IPS-15b (cell line): Measurements from ENCODE around the gene RAB8A.
"Not testable (repeated sequence)": the region's sequence is repeated elsewhere in the genome, so short reads cannot be mapped to it uniquely, and the experiment has no call there.

Experiments
- H3K27me3 ChIP-seq: one replicate; pipeline ENCODE4 v1.6.1; 2013; ENCODE audit warnings: low read length; ENCODE audit not compliant: control insufficient read depth, insufficient read depth
- H3K36me3 ChIP-seq: one replicate; pipeline ENCODE4 v1.6.1; 2013; ENCODE audit warnings: low read length; ENCODE audit not compliant: control insufficient read depth, insufficient read depth
- H3K4me1 ChIP-seq: one replicate; pipeline ENCODE4 v1.6.1; 2013; ENCODE audit warnings: mild to moderate bottlenecking, low read length; ENCODE audit not compliant: control insufficient read depth, insufficient read depth
- H3K4me3 ChIP-seq: one replicate; pipeline ENCODE4 v1.5.1; 2013; ENCODE audit warnings: low read depth, low read length
- H3K9ac ChIP-seq: one replicate; pipeline ENCODE4 v1.6.1; 2013; ENCODE audit warnings: low read depth, mild to moderate bottlenecking, low read length
- H3K9me3 ChIP-seq: one replicate; pipeline ENCODE4 v1.6.1; 2013; ENCODE audit warnings: mild to moderate bottlenecking, low read length; ENCODE audit not compliant: control insufficient read depth, insufficient read depth

RAB8A gene

DNA sequence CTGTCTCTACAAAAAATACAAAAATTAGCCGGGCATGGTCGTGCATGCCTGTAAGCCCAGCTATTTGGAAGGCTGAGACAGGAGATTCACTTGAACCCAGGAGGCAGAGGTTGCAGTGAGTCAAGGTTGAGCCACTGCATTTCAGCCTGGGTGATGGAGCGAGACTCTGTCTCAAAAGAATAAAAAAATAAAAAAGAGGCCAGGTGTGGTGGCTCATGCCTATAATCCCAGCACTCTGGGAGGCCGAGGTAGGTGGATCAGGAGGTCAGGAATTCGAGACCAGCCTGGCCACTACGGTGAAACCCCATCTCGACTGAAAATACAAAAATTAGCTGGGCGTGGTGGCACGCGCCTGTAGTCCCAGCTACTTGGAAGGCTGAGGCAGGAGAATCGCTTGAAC is 24.3 kb upstream of the RAB8A start:
- not testable (repeated sequence) for H3K4me1 ChIP-seq, H3K27me3 ChIP-seq, H3K9me3 ChIP-seq, H3K9ac ChIP-seq, H3K4me3 ChIP-seq
- H3K36me3 ChIP-seq, result peaks cover 70% of the 10 kb centered on the region

DNA sequence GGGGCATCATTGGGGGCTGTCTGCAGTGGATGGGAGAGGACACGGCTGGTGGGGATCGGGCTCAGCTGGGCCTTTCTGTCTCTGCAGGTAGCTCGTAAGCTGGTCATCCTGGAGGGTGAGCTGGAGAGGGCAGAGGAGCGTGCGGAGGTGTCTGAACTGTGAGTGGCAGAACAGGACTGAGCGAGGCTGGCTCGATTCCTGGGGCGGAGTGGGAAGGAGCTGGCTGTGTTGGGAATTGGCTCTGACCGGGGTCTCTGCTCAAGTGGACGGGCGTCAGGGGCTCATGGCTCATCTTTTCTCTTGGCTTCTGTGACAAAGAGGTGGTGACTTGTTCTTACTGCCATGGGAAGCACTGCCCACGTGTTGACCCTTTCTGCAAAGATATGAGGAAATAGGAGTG is 23.7 kb upstream of the RAB8A start:
- Histone ChIP-seq H3K4me1 (no peaks in the 10 kb centered on the region), H3K4me3 (no peak overlapping the region), H3K36me3 (peaks cover 72% of the 10 kb centered on the region), H3K9ac (no peak overlapping the region), H3K27me3 (no peaks in the 10 kb centered on the region), H3K9me3 (no peaks in the 10 kb centered on the region)

DNA sequence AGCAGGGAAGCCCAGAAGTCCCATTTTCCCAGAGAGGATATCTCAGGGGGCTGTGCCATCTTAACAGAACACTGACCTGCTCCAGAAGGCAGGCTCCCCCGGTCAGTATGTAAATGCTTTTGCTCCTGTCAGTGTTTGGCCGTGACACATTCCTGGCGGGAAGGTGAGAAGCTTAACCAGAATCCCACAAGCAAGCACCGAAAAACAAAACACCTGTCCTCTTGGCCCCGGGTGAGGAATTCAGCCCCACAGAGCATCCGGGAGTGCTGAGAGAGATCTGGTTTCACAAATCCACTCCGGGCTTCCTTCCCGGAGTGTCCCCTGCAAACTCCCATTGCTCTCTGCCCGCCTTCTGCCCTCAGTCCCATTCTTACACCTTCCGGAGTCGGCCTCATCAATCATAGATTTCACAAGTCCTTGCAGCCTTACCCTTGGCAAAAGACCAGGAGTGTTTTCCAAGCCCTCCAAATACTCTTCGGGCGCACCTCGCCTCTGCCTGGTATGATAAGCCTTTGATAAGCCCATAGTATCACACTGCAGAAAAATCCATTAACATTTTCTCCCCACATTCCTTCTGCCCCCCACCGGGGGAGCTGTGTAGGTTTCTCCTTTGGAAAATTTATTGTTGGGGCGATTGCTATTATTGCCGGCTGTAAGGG is 23.2 kb upstream of the RAB8A start:
- no peak overlapping the region for H3K4me3 ChIP-seq
- peaks cover 72% of the 10 kb centered on the region for H3K36me3 ChIP-seq
- no peaks in the 10 kb centered on the region for H3K27me3 ChIP-seq
- no peak overlapping the region for H3K9ac ChIP-seq
- H3K4me1 ChIP-seq, result no peaks in the 10 kb centered on the region
- H3K9me3 ChIP-seq, result no peaks in the 10 kb centered on the region

- Histone ChIP-seq H3K36me3 (peaks cover 71% of the 10 kb centered on the region), H3K9ac (no peak overlapping the region), H3K4me1 (no peaks in the 10 kb centered on the region), H3K9me3 (no peaks in the 10 kb centered on the region), H3K4me3 (no peak overlapping the region), H3K27me3 (no peaks in the 10 kb centered on the region)
Observed at GRCh38 chr19:16089010-16089846, 22.5 kb upstream of the RAB8A start.

- H3K4me1 ChIP-seq, result no peaks in the 10 kb centered on the region
- no peak overlapping the region for H3K9ac ChIP-seq
- peaks cover 72% of the 10 kb centered on the region for H3K36me3 ChIP-seq
Observed at GRCh38 chr19:16091546-16092475, 19.9 kb upstream of the RAB8A start.

GRCh38 chr19:16094360-16095070 is 17.2 kb upstream of the RAB8A start:
- peaks cover 60% of the 10 kb centered on the region for H3K36me3 ChIP-seq
- no peak overlapping the region for H3K9ac ChIP-seq
- H3K4me1 ChIP-seq, result no peaks in the 10 kb centered on the region

More at GRCh38 chr19:16091546-16092475, 19.9 kb upstream of the RAB8A start:
- Histone ChIP-seq H3K27me3 (no peaks in the 10 kb centered on the region), H3K4me3 (no peak overlapping the region), H3K9me3 (no peaks in the 10 kb centered on the region)

GRCh38 chr19:16095071-16095571 is 16.6 kb upstream of the RAB8A start:
- Histone ChIP-seq H3K4me3 (no peak overlapping the region), H3K36me3 (peaks cover 62% of the 10 kb centered on the region), H3K27me3 (no peaks in the 10 kb centered on the region), H3K4me1 (no peaks in the 10 kb centered on the region), H3K9ac (no peak overlapping the region), H3K9me3 (no peaks in the 10 kb centered on the region)

More at GRCh38 chr19:16094360-16095070, 17.2 kb upstream of the RAB8A start:
- no peaks in the 10 kb centered on the region for H3K9me3 ChIP-seq
- no peaks in the 10 kb centered on the region for H3K27me3 ChIP-seq
- H3K4me3 ChIP-seq, result no peak overlapping the region

- H3K27me3 ChIP-seq, result no peaks in the 10 kb centered on the region
- H3K4me1 ChIP-seq, result no peaks in the 10 kb centered on the region
- H3K9me3 ChIP-seq, result no peaks in the 10 kb centered on the region
- H3K36me3 ChIP-seq, result peaks cover 55% of the 10 kb centered on the region
- no peak overlapping the region for H3K4me3 ChIP-seq
- no peak overlapping the region for H3K9ac ChIP-seq
Observed at GRCh38 chr19:16096280-16096855, 15.3 kb upstream of the RAB8A start.

GRCh38 chr19:16098416-16098768 is 13.3 kb upstream of the RAB8A start:
- H3K36me3 ChIP-seq, result peaks cover 41% of the 10 kb centered on the region
- H3K4me3 ChIP-seq, result no peak overlapping the region

DNA sequence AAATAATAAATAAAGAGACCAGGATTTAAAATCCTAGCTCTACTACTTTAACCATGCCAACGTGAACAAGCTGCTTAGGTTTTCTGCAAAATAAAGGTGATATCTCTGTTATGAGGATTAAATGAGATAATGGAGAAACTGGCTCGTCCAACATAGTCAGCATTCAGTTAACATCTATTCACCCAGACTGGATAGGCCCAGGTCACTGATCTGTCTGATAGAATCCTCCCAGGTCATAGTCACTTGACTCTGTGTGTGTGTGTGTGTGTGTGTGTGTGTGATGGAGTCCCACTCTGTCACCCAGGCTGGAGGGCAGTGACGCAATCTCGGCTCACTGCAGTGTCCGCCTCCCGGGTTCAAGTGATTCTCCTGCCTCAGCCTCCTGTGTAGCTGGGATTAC is 12.9 kb upstream of the RAB8A start:
- Histone ChIP-seq H3K27me3 (no peaks in the 10 kb centered on the region), H3K36me3 (peaks cover 37% of the 10 kb centered on the region), H3K4me1 (no peaks in the 10 kb centered on the region), H3K4me3 (no peak overlapping the region), H3K9ac (no peak overlapping the region), H3K9me3 (no peaks in the 10 kb centered on the region)

More at GRCh38 chr19:16098416-16098768, 13.3 kb upstream of the RAB8A start:
- Histone ChIP-seq H3K27me3 (no peaks in the 10 kb centered on the region), H3K9ac (no peak overlapping the region), H3K4me1 (no peaks in the 10 kb centered on the region), H3K9me3 (no peaks in the 10 kb centered on the region)
